Calu3 (cell line): ENCODE results near the gene EXOC6B. TPM values are rescaled to one million over a fixed set of nuclear protein-coding genes. Genes with fewer than 3 reads are reported as not detected.

Source experiments
- BruUV-seq: library from RNA; stranded (reverse); fragments of 400-500 nt; replicated peaks from 2 replicates; lab custom pipeline; 2021; lab: Mats Ljungman, UMichigan
- CTCF ChIA-PET: fragments of 300-600 bp; sonication (Branson Sonifier 250); formaldehyde crosslinking; loops from one replicate; lab custom pipeline; 2022; ENCODE audit warnings: antibody characterized with exemption; lab: Charles Lee
- DNase-seq: peaks from one replicate; pipeline ENCODE4 v3.0.0; 2022
- H3K27ac Mint-ChIP-seq: one replicate; pipeline ENCODE4 v1.8.0; 2022; ENCODE audit warnings: mixed read lengths; ENCODE audit not compliant: unreplicated experiment
- H3K27me3 Mint-ChIP-seq: one replicate; pipeline ENCODE4 v1.8.0; 2022; ENCODE audit warnings: mixed read lengths; ENCODE audit not compliant: unreplicated experiment
- H3K36me3 Mint-ChIP-seq: one replicate; pipeline ENCODE4 v1.8.0; 2022; ENCODE audit warnings: mild to moderate bottlenecking, moderate library complexity, mixed read lengths; ENCODE audit not compliant: insufficient read depth, unreplicated experiment
- H3K4me1 Mint-ChIP-seq: one replicate; pipeline ENCODE4 v1.8.0; 2022; ENCODE audit warnings: mild to moderate bottlenecking, low read depth, mixed read lengths; ENCODE audit not compliant: unreplicated experiment
- H3K4me3 Mint-ChIP-seq: one replicate; pipeline ENCODE4 v1.8.0; 2022; ENCODE audit warnings: mild to moderate bottlenecking, low read depth, moderate library complexity, mixed read lengths; ENCODE audit not compliant: unreplicated experiment
- H3K9me3 Mint-ChIP-seq: one replicate; pipeline ENCODE4 v1.8.0; 2022; ENCODE audit warnings: low read depth, mixed read lengths; ENCODE audit not compliant: unreplicated experiment
- CTCF ChIP-seq: fragments of 200-600 bp; IDR thresholded peaks from one replicate; pipeline ENCODE4 v1.8.0; 2022; ENCODE audit warnings: antibody characterized with exemption; ENCODE audit not compliant: unreplicated experiment
- intact Hi-C: fragments of 100-400 bp; cut with micrococcal nuclease; formaldehyde crosslinking; loops from one replicate; pipeline ENCODE4 v1.10.0; 2022; ENCODE audit not compliant: unreplicated experiment
- total RNA-seq: library from RNA; stranded (reverse); gene quantifications from 2 replicates; pipeline ENCODE4 v1.2.3, GENCODE V29; 2022

The EXOC6B gene
- total RNA-seq, 1 experiment from 2014 or later = 26.6 TPM

DNA sequence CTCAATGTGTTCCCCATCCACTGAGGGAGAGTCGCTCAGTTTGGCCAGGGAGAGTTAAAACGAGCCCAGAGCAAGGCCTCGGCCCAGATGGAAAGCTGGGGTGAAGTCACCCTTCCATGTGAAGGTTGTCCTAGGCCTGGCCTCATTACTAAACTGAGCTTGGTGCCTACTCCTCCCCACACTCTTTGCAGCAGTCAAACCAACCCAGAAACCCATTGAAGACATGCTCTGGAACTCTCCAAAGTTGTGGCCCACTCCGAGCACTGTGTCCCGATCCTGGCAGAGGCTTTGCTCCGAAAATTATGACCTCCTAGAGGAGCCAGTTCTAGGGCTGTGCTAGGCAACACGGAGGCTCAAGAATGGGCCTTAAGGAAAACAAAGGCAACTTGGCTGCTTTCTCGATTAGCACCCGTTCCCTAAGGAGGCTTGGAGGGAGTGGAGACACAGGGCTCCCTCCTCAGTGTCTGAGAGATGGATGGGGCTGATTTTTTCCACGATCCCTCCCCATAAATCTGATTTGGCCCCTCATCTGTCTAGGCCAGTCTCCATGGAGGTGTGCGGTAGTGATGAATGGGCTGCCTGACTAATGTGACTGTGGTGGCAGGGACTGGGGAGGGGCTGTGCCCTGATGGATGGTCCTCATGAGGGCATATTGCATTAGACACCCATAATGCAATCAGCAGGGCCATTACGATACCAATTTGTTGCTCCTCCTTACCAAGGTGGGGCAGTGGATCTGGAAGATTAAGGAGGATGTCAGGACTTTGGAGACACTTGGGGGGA lies 666.4 kb downstream of the EXOC6B start:
- intact Hi-C loops = no loop called here
- no peak overlapping the region for H3K27ac Mint-ChIP-seq
- no peaks in the 10 kb centered on the region for H3K9me3 Mint-ChIP-seq
- peaks cover 28% of the 10 kb centered on the region for H3K27me3 Mint-ChIP-seq
- peaks cover 4% of the 10 kb centered on the region for H3K4me1 Mint-ChIP-seq
- no TSS peak for BruUV-seq
- DNase-seq = no peak
- H3K4me3 Mint-ChIP-seq = no peak overlapping the region
- CTCF ChIA-PET = interaction anchor here (0.6 kb wide), 1 partner anchor 469 kb away, joined by 3 read pairs; no protein-coding TSS in a partner anchor
- H3K36me3 Mint-ChIP-seq = no peaks in the 10 kb centered on the region
- TF ChIP-seq CTCF = no peak

DNA sequence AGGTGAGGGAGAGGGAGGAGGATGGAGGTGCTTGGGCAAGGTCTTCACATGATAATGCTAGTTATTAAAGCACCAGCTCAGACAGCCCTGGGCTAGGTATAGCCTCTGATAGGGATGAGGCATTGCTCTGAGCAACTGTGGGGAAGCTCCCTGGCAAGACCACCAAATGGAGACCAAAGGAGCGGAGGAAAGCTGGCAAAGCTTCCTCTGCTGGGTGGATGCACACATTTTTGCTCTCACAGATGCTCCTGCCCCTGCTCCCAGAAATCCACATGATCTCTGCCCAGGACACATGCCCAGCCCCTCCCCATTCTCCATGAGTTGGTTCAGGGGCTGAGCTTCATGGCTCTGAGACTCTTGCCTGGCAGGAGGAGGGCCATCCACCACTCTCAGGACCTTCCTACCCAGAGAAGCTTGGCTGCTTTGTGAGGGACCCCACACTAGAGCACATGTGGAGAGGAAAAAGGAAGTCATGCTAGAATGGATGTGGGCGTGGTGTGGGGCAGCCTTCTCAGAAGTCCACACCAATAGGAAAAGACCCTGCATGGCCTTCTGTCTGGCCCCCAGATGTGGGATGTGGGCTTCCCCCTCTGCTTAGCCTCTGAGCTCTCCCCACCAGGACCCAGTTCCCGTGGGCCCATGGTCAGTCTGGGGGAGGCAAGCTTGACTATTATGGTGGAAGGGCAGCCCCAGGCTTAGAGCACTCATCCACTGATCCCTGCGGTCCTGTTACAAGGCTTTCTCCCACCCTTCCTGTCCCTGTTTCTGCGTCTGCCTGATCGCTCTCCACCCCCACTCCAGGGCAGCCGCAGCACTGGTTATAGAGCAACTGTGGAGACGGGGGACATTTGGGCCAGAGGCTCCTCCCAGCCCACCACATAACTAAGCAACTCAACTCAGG lies 667.7 kb downstream of the EXOC6B start:
- CTCF ChIA-PET = no interaction called here
- no peak overlapping the region for H3K4me3 Mint-ChIP-seq
- no peak for TF ChIP-seq CTCF
- H3K9me3 Mint-ChIP-seq = no peaks in the 10 kb centered on the region
- no peak for DNase-seq
- peaks cover 28% of the 10 kb centered on the region for H3K27me3 Mint-ChIP-seq
- intact Hi-C loops = no loop called here
- no peak overlapping the region for H3K27ac Mint-ChIP-seq
- H3K4me1 Mint-ChIP-seq = no peaks in the 10 kb centered on the region
- no peaks in the 10 kb centered on the region for H3K36me3 Mint-ChIP-seq
- BruUV-seq = no TSS peak

- BruUV-seq = no TSS peak
- DNase-seq = no peak
- Mint-ChIP-seq H3K27ac (no peak overlapping the region), H3K9me3 (no peaks in the 10 kb centered on the region), H3K4me3 (no peak overlapping the region), H3K36me3 (no peaks in the 10 kb centered on the region), H3K27me3 (peaks cover 28% of the 10 kb centered on the region), H3K4me1 (no peaks in the 10 kb centered on the region)
- intact Hi-C loops = no loop called here
- CTCF ChIA-PET = interaction anchor here (0.5 kb wide), 1 partner anchor 357 kb away, joined by 3 read pairs; no protein-coding TSS in a partner anchor
- no peak for TF ChIP-seq CTCF
These were observed 669.0 kb downstream of the EXOC6B start for GRCh38 chr2:72156872-72157271.

GRCh38 chr2:72155737-72156136 lies 670.1 kb downstream of the EXOC6B start:
- no peaks in the 10 kb centered on the region for H3K4me1 Mint-ChIP-seq
- DNase-seq = no peak
- CTCF ChIA-PET = no interaction called here
- H3K9me3 Mint-ChIP-seq = no peaks in the 10 kb centered on the region
- TF ChIP-seq CTCF = no peak
- no peaks in the 10 kb centered on the region for H3K36me3 Mint-ChIP-seq
- BruUV-seq = no TSS peak
- intact Hi-C loops = no loop called here
- H3K27ac Mint-ChIP-seq = no peak overlapping the region
- H3K4me3 Mint-ChIP-seq = no peak overlapping the region
- H3K27me3 Mint-ChIP-seq = peaks cover 38% of the 10 kb centered on the region
